ENCODE results near the gene C1orf159. TPM values are rescaled to one million over a fixed set of nuclear protein-coding genes. Genes with fewer than 3 reads are reported as not detected.

Gene C1orf159
- total RNA-seq, 2 donors from 2014 or later = 23.1 to 29.5 TPM

GRCh38 chr1:1119272-1119890, 3.5 kb upstream of the C1orf159 start:
- peaks cover 26% of the 10 kb centered on the region for H3K27me3 ChIP-seq (ENCODE audit: control insufficient read depth, insufficient read depth, low read length, poor library complexity, severe bottlenecking)
- Mint-ChIP-seq H3K9me3 (peaks cover 6% of the 10 kb centered on the region), H3K36me3 (ENCODE audit: low read depth) (no peaks in the 10 kb centered on the region), H3K27ac (no peak overlapping the region), H3K4me1 (peaks cover 4% of the 10 kb centered on the region), H3K4me3 (no peak overlapping the region), H3K27me3 (ENCODE audit: insufficient read depth) (peaks cover 26% of the 10 kb centered on the region)
- no peak for DNase-seq
- no peak overlapping the region for H3K27ac ChIP-seq (ENCODE audit: low read depth, low read length)
- no peaks in the 10 kb centered on the region for H3K9me3 ChIP-seq (ENCODE audit: control insufficient read depth, low read length)
- no peaks in the 10 kb centered on the region for H3K4me1 ChIP-seq (ENCODE audit: control insufficient read depth, insufficient read depth, low read length)
- WGBS, 2 experiments (ENCODE audit: insufficient coverage in 1 of 2, insufficient read length in 1 of 2) = 88 to 89% methylated on average over 10 to 20 of the region's 20 CpGs
- H3K4me3 ChIP-seq (ENCODE audit: low read length) = no peak overlapping the region
- H3K9ac ChIP-seq (ENCODE audit: extremely low read depth, low read length, poor library complexity, severe bottlenecking) = no peak overlapping the region
- no peaks in the 10 kb centered on the region for H3K36me3 ChIP-seq (ENCODE audit: control insufficient read depth, insufficient read depth, low read length)
- TF ChIP-seq CTCF (conservative IDR thresholded peaks at IDR 0.05) = no peak

GRCh38 chr1:1118876-1119220, 3.0 kb upstream of the C1orf159 start:
- Mint-ChIP-seq H3K9me3 (peaks cover 8% of the 10 kb centered on the region), H3K27ac (no peak overlapping the region), H3K36me3 (ENCODE audit: low read depth) (no peaks in the 10 kb centered on the region), H3K27me3 (ENCODE audit: insufficient read depth) (peaks cover 26% of the 10 kb centered on the region), H3K4me1 (peaks cover 4% of the 10 kb centered on the region), H3K4me3 (no peak overlapping the region)
- Histone ChIP-seq H3K27me3 (ENCODE audit: control insufficient read depth, insufficient read depth, low read length, poor library complexity, severe bottlenecking) (peaks cover 26% of the 10 kb centered on the region), H3K27ac (ENCODE audit: low read depth, low read length) (no peak overlapping the region), H3K36me3 (ENCODE audit: control insufficient read depth, insufficient read depth, low read length) (no peaks in the 10 kb centered on the region), H3K4me1 (ENCODE audit: control insufficient read depth, insufficient read depth, low read length) (no peaks in the 10 kb centered on the region), H3K9ac (ENCODE audit: extremely low read depth, low read length, poor library complexity, severe bottlenecking) (no peak overlapping the region), H3K9me3 (ENCODE audit: control insufficient read depth, low read length) (no peaks in the 10 kb centered on the region), H3K4me3 (ENCODE audit: low read length) (no peak overlapping the region)
- 87 to 94% methylated on average over 6 to 11 of the region's 11 CpGs for WGBS, 2 experiments (ENCODE audit: insufficient coverage in 1 of 2, insufficient read length in 1 of 2)
- no peak for TF ChIP-seq CTCF (conservative IDR thresholded peaks at IDR 0.05)
- no peak for DNase-seq

- Mint-ChIP-seq H3K9me3 (peaks cover 11% of the 10 kb centered on the region), H3K27ac (no peak overlapping the region), H3K36me3 (ENCODE audit: low read depth) (peaks cover 5% of the 10 kb centered on the region), H3K27me3 (ENCODE audit: insufficient read depth) (peaks cover 26% of the 10 kb centered on the region), H3K4me3 (peak overlapping the region; percentile 70), H3K4me1 (peaks cover 4% of the 10 kb centered on the region)
- DNase-seq = peak; percentile 41
- H3K9ac ChIP-seq (ENCODE audit: extremely low read depth, low read length, poor library complexity, severe bottlenecking) = no peak overlapping the region
- no peak for TF ChIP-seq CTCF (conservative IDR thresholded peaks at IDR 0.05)
- H3K9me3 ChIP-seq (ENCODE audit: control insufficient read depth, low read length) = peaks cover 5% of the 10 kb centered on the region
- H3K4me1 ChIP-seq (ENCODE audit: control insufficient read depth, insufficient read depth, low read length) = no peaks in the 10 kb centered on the region
- no peak overlapping the region for H3K4me3 ChIP-seq (ENCODE audit: low read length)
- H3K27me3 ChIP-seq (ENCODE audit: control insufficient read depth, insufficient read depth, low read length, poor library complexity, severe bottlenecking) = peaks cover 26% of the 10 kb centered on the region
- 88 to 91% methylated on average over 31 to 33 of the region's 33 CpGs for WGBS, 2 experiments (ENCODE audit: insufficient coverage in 1 of 2, insufficient read length in 1 of 2)
- H3K27ac ChIP-seq (ENCODE audit: low read depth, low read length) = no peak overlapping the region
- H3K36me3 ChIP-seq (ENCODE audit: control insufficient read depth, insufficient read depth, low read length) = peaks cover 3% of the 10 kb centered on the region
Measured at GRCh38 chr1:1118011-1118875, 2.4 kb upstream of the C1orf159 start.
